Measurements from ENCODE around the gene RHBDF1.
A peak's percentile ranks its signal among the peaks of the same experiment; 100 is the strongest.

RHBDF1 gene

GRCh38 chr16:77807-78443 lies 5.5 kb upstream of the RHBDF1 start, which contains the start of gene MPG:
Gene MPG, plus strand, starts transcription at chr16:78225. Its CDS starts 85 bp downstream, at chr16:78310.
- Histone ChIP-seq H3F3A (ENCODE audit: insufficient read depth, low read length) (0 out of 2 replicates have a peak, but pooled peaks cover 3% of the 10 kb centered on the region), H3K9ac (ENCODE audit: low read length) (peak within 1 kb of the TSS; percentile 87), H2AFZ (ENCODE audit: low read length) (peak within 1 kb of the TSS; percentile 81), H3K79me2 (ENCODE audit: low read length) (peaks cover 9% of the 10 kb centered on the region), H3K4me3 (ENCODE audit: low read length) (peak within 1 kb of the TSS; percentile 90), H3K27me3 (replicated peaks; ENCODE audit: insufficient read depth, low read length) (no peaks in the 10 kb centered on the region), H3K4me2 (ENCODE audit: low read depth, low read length) (peak within 1 kb of the TSS; percentile 99), H3K9me3 (replicated peaks; ENCODE audit: insufficient read depth, low read length) (no peaks in the 10 kb centered on the region), H4K20me1 (ENCODE audit: insufficient read depth, low read length) (no peaks in the 10 kb centered on the region), H3K9me2 (replicated peaks; ENCODE audit: insufficient read depth, low read length) (no peaks in the 10 kb centered on the region), H3K36me3 (replicated peaks; ENCODE audit: insufficient read depth, low read length) (no peaks in the 10 kb centered on the region), H3K4me1 (ENCODE audit: low read length) (peaks cover 23% of the 10 kb centered on the region), H3K27ac (ENCODE audit: low read length) (peak within 1 kb of the TSS; percentile 19; the same call in 1 of the 2 replicates)
- DNase-seq, result peak; percentile 79
- TF ChIP-seq EZH2 (optimal IDR thresholded peaks at IDR 0.05; ENCODE audit: low read depth, low read length), result no peak
- TF ChIP-seq CTCF (IDR thresholded peaks at IDR 0.05; ENCODE audit: low read length), result no peak
- TF ChIP-seq EZH2phosphoT487 (IDR thresholded peaks at IDR 0.05; ENCODE audit: low read length), result no peak

GRCh38 chr16:77273-77806 lies 4.9 kb upstream of the RHBDF1 start:
- Histone ChIP-seq H3K27ac (ENCODE audit: low read length) (peak overlapping the region; percentile 19; the same call in 1 of the 2 replicates), H3K9me3 (replicated peaks; ENCODE audit: insufficient read depth, low read length) (no peaks in the 10 kb centered on the region), H3F3A (ENCODE audit: insufficient read depth, low read length) (0 out of 2 replicates have a peak, but pooled peaks cover 3% of the 10 kb centered on the region), H3K36me3 (replicated peaks; ENCODE audit: insufficient read depth, low read length) (no peaks in the 10 kb centered on the region), H3K27me3 (replicated peaks; ENCODE audit: insufficient read depth, low read length) (no peaks in the 10 kb centered on the region), H3K4me1 (ENCODE audit: low read length) (peaks cover 25% of the 10 kb centered on the region), H3K79me2 (ENCODE audit: low read length) (peaks cover 9% of the 10 kb centered on the region), H2AFZ (ENCODE audit: low read length) (peak overlapping the region; percentile 81), H4K20me1 (ENCODE audit: insufficient read depth, low read length) (no peaks in the 10 kb centered on the region), H3K4me2 (ENCODE audit: low read depth, low read length) (peak overlapping the region; percentile 99), H3K4me3 (ENCODE audit: low read length) (peak overlapping the region; percentile 90), H3K9ac (ENCODE audit: low read length) (peak overlapping the region; percentile 87), H3K9me2 (replicated peaks; ENCODE audit: insufficient read depth, low read length) (no peaks in the 10 kb centered on the region)
- peak; percentile 61 for DNase-seq
- TF ChIP-seq CTCF (IDR thresholded peaks at IDR 0.05; ENCODE audit: low read length) (no peak; the same call in 1 of the 2 replicates), EZH2phosphoT487 (IDR thresholded peaks at IDR 0.05; ENCODE audit: low read length) (no peak), EZH2 (optimal IDR thresholded peaks at IDR 0.05; ENCODE audit: low read depth, low read length) (no peak)

GRCh38 chr16:76535-77272 lies 4.3 kb upstream of the RHBDF1 start:
- Histone ChIP-seq H4K20me1 (ENCODE audit: insufficient read depth, low read length) (no peaks in the 10 kb centered on the region), H3K36me3 (replicated peaks; ENCODE audit: insufficient read depth, low read length) (no peaks in the 10 kb centered on the region), H3K9ac (ENCODE audit: low read length) (peak overlapping the region; percentile 87), H3K27ac (ENCODE audit: low read length) (peak overlapping the region; percentile 19; the same call in 1 of the 2 replicates), H3K4me2 (ENCODE audit: low read depth, low read length) (peak overlapping the region; percentile 99), H3K27me3 (replicated peaks; ENCODE audit: insufficient read depth, low read length) (peaks cover 4% of the 10 kb centered on the region), H3K4me3 (ENCODE audit: low read length) (peak overlapping the region; percentile 90), H3K9me3 (replicated peaks; ENCODE audit: insufficient read depth, low read length) (no peaks in the 10 kb centered on the region), H3K9me2 (replicated peaks; ENCODE audit: insufficient read depth, low read length) (no peaks in the 10 kb centered on the region), H3K79me2 (ENCODE audit: low read length) (peaks cover 9% of the 10 kb centered on the region), H3F3A (ENCODE audit: insufficient read depth, low read length) (0 out of 2 replicates have a peak, but pooled peaks cover 3% of the 10 kb centered on the region), H2AFZ (ENCODE audit: low read length) (peak overlapping the region; percentile 81), H3K4me1 (ENCODE audit: low read length) (peaks cover 25% of the 10 kb centered on the region)
- TF ChIP-seq EZH2phosphoT487 (IDR thresholded peaks at IDR 0.05; ENCODE audit: low read length) (no peak), EZH2 (optimal IDR thresholded peaks at IDR 0.05; ENCODE audit: low read depth, low read length) (no peak), CTCF (IDR thresholded peaks at IDR 0.05; ENCODE audit: low read length) (no peak)
- no peak for DNase-seq
